ENCODE results near the gene FYN.

DNA sequence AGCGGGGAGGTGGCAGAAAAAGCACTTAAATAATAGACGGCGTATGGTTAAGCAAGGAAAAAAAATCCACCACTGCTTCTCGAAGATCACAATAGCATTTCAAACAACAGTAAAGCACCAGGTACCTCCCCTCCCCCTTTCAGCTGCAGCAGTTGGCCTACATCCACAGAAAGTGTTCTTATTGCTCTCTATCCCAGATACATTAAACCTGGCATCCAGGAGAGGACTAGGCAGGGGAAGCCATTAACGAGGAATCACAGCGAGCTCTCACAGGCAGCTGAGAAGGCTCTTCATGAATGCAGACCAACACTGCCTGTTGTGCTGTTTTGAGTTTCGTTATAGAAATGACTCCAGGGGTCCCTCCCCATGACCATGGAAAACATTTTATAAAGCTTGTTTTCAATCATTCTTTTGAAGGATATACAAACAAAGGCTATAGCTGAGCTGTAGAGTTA, 11.8 kb downstream of the FYN start:
- no peak for TF ChIP-seq MAFK (IDR thresholded peaks at IDR 0.05; ENCODE audit: low read depth, low read length)
- no peak for TF ChIP-seq CTCF (conservative IDR thresholded peaks at IDR 0.05; ENCODE audit: low read depth, low read length)
- no peak for TF ChIP-seq POLR2A (IDR thresholded peaks at IDR 0.05; ENCODE audit: low read depth, low read length)
- no peak for TF ChIP-seq RAD21 (IDR thresholded peaks at IDR 0.05; ENCODE audit: low read length)
- no peak for TF ChIP-seq RFX5 (IDR thresholded peaks at IDR 0.05; ENCODE audit: low read depth, low read length)
- TF ChIP-seq MAZ (IDR thresholded peaks at IDR 0.05; ENCODE audit: borderline replicate concordance, low read depth, low read length), result no peak
- TF ChIP-seq NFE2L2 (IDR thresholded peaks at IDR 0.05; ENCODE audit: low read depth, low read length), result no peak
- TF ChIP-seq RCOR1 (IDR thresholded peaks at IDR 0.05; ENCODE audit: insufficient replicate concordance, low read length), result no peak
- TF ChIP-seq MXI1 (IDR thresholded peaks at IDR 0.05; ENCODE audit: borderline replicate concordance, low read depth, low read length), result no peak
- TF ChIP-seq SMC3 (IDR thresholded peaks at IDR 0.05; ENCODE audit: low read depth, low read length), result no peak
- TF ChIP-seq CEBPB (IDR thresholded peaks at IDR 0.05; ENCODE audit: low read depth, low read length), result no peak
- TF ChIP-seq, protein P1, sequence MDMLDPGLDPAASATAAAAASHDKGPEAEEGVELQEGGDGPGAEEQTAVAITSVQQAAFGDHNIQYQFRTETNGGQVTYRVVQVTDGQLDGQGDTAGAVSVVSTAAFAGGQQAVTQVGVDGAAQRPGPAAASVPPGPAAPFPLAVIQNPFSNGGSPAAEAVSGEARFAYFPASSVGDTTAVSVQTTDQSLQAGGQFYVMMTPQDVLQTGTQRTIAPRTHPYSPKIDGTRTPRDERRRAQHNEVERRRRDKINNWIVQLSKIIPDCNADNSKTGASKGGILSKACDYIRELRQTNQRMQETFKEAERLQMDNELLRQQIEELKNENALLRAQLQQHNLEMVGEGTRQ (IDR thresholded peaks at IDR 0.05; ENCODE audit: low read depth, low read length), result no peak
- no peak for TF ChIP-seq BHLHE40 (IDR thresholded peaks at IDR 0.05; ENCODE audit: low read depth, low read length)

All from IMR-90 (cell line).